T-helper 2 cell treated with Interferon-gamma antibody and Interleukin-4, amounts not matched to agents 5 μg/mL and 100 μg/mL, for 36 hours (primary cell): ENCODE measurements around the gene LOXHD1.
A peak's percentile ranks its signal among the peaks of the same experiment; 100 is the strongest.

Source experiments
- DNase-seq: peaks from one replicate; pipeline ENCODE4 v3.0.0; 2021; ENCODE audit warnings: low spot score
- H3K27ac Mint-ChIP-seq: one replicate; pipeline ENCODE4 v1.8.0; 2021; ENCODE audit warnings: mild to moderate bottlenecking, mixed read lengths
- H3K27me3 Mint-ChIP-seq: one replicate; pipeline ENCODE4 v1.8.0; 2021; ENCODE audit warnings: low read depth, mixed read lengths
- H3K36me3 Mint-ChIP-seq: one replicate; pipeline ENCODE4 v1.8.0; 2021; ENCODE audit warnings: low read depth, mixed read lengths
- H3K4me1 Mint-ChIP-seq: one replicate; pipeline ENCODE4 v1.8.0; 2021; ENCODE audit warnings: low read depth, mixed read lengths
- H3K4me3 Mint-ChIP-seq: one replicate; pipeline ENCODE4 v1.8.0; 2022; ENCODE audit warnings: mild to moderate bottlenecking, moderate library complexity, mixed read lengths
- H3K9me3 Mint-ChIP-seq: one replicate; pipeline ENCODE4 v1.8.0; 2021; ENCODE audit warnings: mixed read lengths

The LOXHD1 gene

GRCh38 chr18:46497129-46497528 is 159.9 kb downstream of the LOXHD1 start:
- Mint-ChIP-seq H3K27ac (no peak overlapping the region), H3K4me3 (no peak overlapping the region), H3K27me3 (no peaks in the 10 kb centered on the region), H3K36me3 (no peaks in the 10 kb centered on the region), H3K4me1 (no peaks in the 10 kb centered on the region), H3K9me3 (no peaks in the 10 kb centered on the region)
- no peak for DNase-seq

GRCh38 chr18:46488471-46489213 is 168.4 kb downstream of the LOXHD1 start:
- Mint-ChIP-seq H3K27me3 (peaks cover 2% of the 10 kb centered on the region), H3K27ac (no peak overlapping the region), H3K36me3 (no peaks in the 10 kb centered on the region), H3K4me1 (no peaks in the 10 kb centered on the region), H3K9me3 (no peaks in the 10 kb centered on the region), H3K4me3 (no peak overlapping the region)
- DNase-seq = no peak

- Mint-ChIP-seq H3K36me3 (no peaks in the 10 kb centered on the region), H3K27me3 (no peaks in the 10 kb centered on the region), H3K9me3 (no peaks in the 10 kb centered on the region), H3K4me3 (no peak overlapping the region), H3K27ac (no peak overlapping the region), H3K4me1 (no peaks in the 10 kb centered on the region)
- DNase-seq = no peak
Measured at GRCh38 chr18:46485675-46486194, 171.3 kb downstream of the LOXHD1 start.

GRCh38 chr18:46484971-46485370 is 172.0 kb downstream of the LOXHD1 start:
- no peak for DNase-seq
- no peaks in the 10 kb centered on the region for H3K4me1 Mint-ChIP-seq
- H3K4me3 Mint-ChIP-seq = no peak overlapping the region
- H3K27ac Mint-ChIP-seq = no peak overlapping the region
- no peaks in the 10 kb centered on the region for H3K36me3 Mint-ChIP-seq
- no peaks in the 10 kb centered on the region for H3K9me3 Mint-ChIP-seq
- H3K27me3 Mint-ChIP-seq = no peaks in the 10 kb centered on the region

- Mint-ChIP-seq H3K27me3 (peaks cover 1% of the 10 kb centered on the region), H3K4me3 (no peak overlapping the region), H3K9me3 (no peaks in the 10 kb centered on the region), H3K4me1 (no peaks in the 10 kb centered on the region), H3K27ac (no peak overlapping the region), H3K36me3 (no peaks in the 10 kb centered on the region)
- no peak for DNase-seq
Measured at GRCh38 chr18:46482831-46483230, 174.2 kb downstream of the LOXHD1 start.

GRCh38 chr18:46481847-46482245 is 175.2 kb downstream of the LOXHD1 start:
- Mint-ChIP-seq H3K4me3 (no peak overlapping the region), H3K36me3 (no peaks in the 10 kb centered on the region), H3K4me1 (no peaks in the 10 kb centered on the region), H3K27me3 (peaks cover 1% of the 10 kb centered on the region), H3K9me3 (no peaks in the 10 kb centered on the region), H3K27ac (no peak overlapping the region)
- no peak for DNase-seq

GRCh38 chr18:46481048-46481846 is 175.8 kb downstream of the LOXHD1 start:
- Mint-ChIP-seq H3K36me3 (no peaks in the 10 kb centered on the region), H3K9me3 (no peaks in the 10 kb centered on the region), H3K4me1 (no peaks in the 10 kb centered on the region), H3K27ac (no peak overlapping the region), H3K27me3 (peaks cover 1% of the 10 kb centered on the region), H3K4me3 (no peak overlapping the region)
- DNase-seq = peak; percentile 10

GRCh38 chr18:46480226-46480625 is 176.8 kb downstream of the LOXHD1 start:
- no peak overlapping the region for H3K27ac Mint-ChIP-seq
- H3K9me3 Mint-ChIP-seq = no peaks in the 10 kb centered on the region
- H3K27me3 Mint-ChIP-seq = peaks cover 1% of the 10 kb centered on the region
- H3K36me3 Mint-ChIP-seq = no peaks in the 10 kb centered on the region
- no peaks in the 10 kb centered on the region for H3K4me1 Mint-ChIP-seq
- DNase-seq = no peak
- no peak overlapping the region for H3K4me3 Mint-ChIP-seq

GRCh38 chr18:46478796-46479195 is 178.2 kb downstream of the LOXHD1 start:
- DNase-seq = no peak
- H3K27ac Mint-ChIP-seq = no peak overlapping the region
- H3K9me3 Mint-ChIP-seq = no peaks in the 10 kb centered on the region
- peaks cover 1% of the 10 kb centered on the region for H3K27me3 Mint-ChIP-seq
- H3K4me3 Mint-ChIP-seq = no peak overlapping the region
- H3K4me1 Mint-ChIP-seq = no peaks in the 10 kb centered on the region
- no peaks in the 10 kb centered on the region for H3K36me3 Mint-ChIP-seq

GRCh38 chr18:46477425-46478011 is 179.5 kb downstream of the LOXHD1 start:
- Mint-ChIP-seq H3K4me1 (no peaks in the 10 kb centered on the region), H3K27me3 (peaks cover 1% of the 10 kb centered on the region), H3K27ac (no peak overlapping the region), H3K36me3 (no peaks in the 10 kb centered on the region), H3K9me3 (no peaks in the 10 kb centered on the region), H3K4me3 (no peak overlapping the region)
- no peak for DNase-seq

GRCh38 chr18:46475390-46475752 is 181.6 kb downstream of the LOXHD1 start:
- H3K9me3 Mint-ChIP-seq = no peaks in the 10 kb centered on the region
- H3K4me1 Mint-ChIP-seq = no peaks in the 10 kb centered on the region
- H3K36me3 Mint-ChIP-seq = no peaks in the 10 kb centered on the region
- no peak for DNase-seq
- H3K4me3 Mint-ChIP-seq = no peak overlapping the region
- peaks cover 3% of the 10 kb centered on the region for H3K27me3 Mint-ChIP-seq
- no peak overlapping the region for H3K27ac Mint-ChIP-seq

- Mint-ChIP-seq H3K36me3 (no peaks in the 10 kb centered on the region), H3K27me3 (peaks cover 6% of the 10 kb centered on the region), H3K4me3 (no peak overlapping the region), H3K4me1 (no peaks in the 10 kb centered on the region), H3K9me3 (no peaks in the 10 kb centered on the region), H3K27ac (no peak overlapping the region)
- no peak for DNase-seq
Measured at GRCh38 chr18:46474487-46475389, 182.3 kb downstream of the LOXHD1 start.

- H3K27ac Mint-ChIP-seq = no peak overlapping the region
- H3K9me3 Mint-ChIP-seq = no peaks in the 10 kb centered on the region
- no peak overlapping the region for H3K4me3 Mint-ChIP-seq
- peaks cover 4% of the 10 kb centered on the region for H3K27me3 Mint-ChIP-seq
- no peaks in the 10 kb centered on the region for H3K36me3 Mint-ChIP-seq
- no peaks in the 10 kb centered on the region for H3K4me1 Mint-ChIP-seq
- no peak for DNase-seq
Measured at GRCh38 chr18:46471809-46472498, 185.1 kb downstream of the LOXHD1 start.
